ENCODE measurements around the gene KRT78.
"Not testable (repeated sequence)": the region's sequence is repeated elsewhere in the genome, so short reads cannot be mapped to it uniquely, and the experiment has no call there.

The KRT78 gene

DNA sequence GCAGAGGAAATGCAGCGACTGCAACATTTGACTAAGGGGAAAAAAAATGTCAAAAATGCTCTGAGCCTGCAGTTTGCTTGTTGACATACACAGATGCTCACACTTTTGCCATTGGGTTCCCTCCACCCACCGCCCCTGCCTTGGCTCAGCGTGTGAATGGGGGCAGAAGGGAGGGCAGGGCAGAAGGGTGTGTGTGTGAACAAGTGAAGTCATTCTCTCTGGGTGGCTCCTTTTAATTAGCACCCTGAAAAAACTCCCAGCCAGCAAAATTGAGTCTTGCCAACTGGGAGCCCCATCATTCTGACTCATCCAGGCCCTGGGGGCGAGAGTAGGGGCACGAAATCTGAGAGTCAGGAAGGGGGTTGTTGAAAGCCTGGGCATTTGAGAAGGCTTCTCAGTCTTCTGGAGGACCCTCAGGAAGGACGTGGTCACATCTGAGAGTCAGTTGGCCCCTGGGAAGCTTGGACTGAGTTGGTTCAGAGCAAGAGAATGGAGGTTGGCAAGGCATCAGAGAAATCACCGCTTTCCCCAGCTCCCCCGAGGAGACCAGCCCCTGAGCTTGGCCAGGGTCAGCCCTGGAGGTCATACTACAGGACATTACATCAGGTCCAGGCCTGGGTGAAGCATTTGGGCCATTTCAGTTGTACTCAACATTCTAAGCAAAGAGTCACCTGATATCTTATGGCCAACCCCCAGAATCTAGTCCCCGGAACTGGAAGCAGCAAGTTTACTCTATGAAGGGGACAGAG lies 22.7 kb upstream of the KRT78 start:
- no peak for DNase-seq

DNA sequence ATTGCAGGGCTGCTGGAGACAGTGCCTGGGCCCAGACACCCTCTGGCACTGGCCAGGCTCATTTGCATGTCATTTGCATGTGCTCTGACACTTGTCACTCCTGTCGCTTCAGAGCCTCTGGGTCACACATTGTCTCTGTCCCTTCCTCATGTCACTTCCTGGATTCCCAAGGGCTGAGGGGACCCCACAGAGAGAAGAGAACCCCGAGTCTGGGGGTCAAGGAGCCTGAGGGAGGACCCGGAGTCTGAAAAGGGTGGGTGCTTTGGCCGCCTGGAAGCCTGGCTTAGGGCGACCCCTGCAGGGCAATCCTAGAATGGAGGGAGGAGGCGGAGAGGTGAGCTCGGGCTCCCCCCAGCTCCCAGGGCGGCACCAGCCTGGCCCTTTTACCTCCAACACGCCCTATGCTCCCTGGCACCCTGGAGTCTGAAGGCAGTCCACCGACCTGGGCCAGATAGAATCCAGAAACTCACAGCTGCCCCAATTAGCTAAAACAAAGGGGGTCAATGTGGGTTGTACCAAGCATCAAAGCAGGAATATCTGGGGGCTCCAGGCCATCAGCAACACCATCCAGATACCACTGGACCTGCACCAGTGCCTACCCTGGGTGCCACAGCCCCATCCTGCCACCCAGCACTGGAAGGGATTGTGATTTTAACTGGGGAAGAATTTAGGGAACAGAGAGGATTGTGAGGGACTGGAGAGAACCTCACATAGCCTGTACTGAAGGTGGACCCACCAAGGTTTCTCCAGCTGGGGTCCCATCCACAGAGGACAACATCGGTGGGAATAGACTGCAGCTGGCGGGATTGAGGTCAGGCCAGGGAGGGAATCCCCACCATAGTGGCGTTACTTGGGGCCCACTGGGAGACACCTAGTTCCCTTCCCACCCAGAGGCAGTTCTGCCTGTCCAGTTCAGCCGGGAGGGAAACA lies 21.8 kb upstream of the KRT78 start:
- DNase-seq = peak; percentile 16 to 34

DNA sequence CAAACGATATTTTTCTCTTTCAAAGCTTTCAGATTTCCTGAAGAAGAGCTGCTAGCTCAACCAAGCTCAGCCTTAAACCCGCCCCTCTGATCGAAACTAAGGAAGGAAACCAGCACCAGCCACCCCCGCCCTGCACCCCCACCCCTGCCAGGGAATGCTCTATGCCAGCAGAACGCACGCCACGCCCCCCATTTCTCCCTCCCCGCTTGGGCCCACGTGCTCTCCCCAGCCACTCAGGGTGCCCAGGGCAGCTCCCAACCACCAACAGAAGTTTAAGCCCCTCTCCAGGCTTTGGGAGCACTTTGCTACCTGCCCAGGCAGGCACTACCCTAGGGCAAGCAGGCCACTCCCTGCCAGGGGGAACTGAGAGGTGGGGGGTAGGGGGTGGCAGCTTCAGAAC lies 18.8 kb upstream of the KRT78 start:
- DNase-seq = no peak

DNA sequence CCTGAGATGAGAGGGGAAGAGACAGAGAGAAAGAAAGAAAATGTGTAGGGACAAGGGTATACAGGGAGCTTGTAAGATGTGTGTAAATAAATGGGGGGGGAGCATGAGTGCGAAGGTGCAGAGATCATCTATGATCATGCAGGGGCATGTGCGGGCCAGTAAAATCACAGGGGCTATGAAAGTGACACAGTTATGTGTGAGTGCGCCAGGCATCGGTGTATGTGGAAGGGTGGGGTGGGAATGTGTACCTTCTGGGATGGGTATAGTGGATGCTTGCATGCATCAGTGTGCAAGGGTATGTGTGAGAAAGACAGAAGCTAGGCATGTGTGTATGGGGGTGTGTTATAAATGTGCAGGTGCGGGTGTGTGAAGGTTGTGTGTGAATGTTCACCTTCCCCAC lies 18.4 kb upstream of the KRT78 start:
- no peak for DNase-seq

DNA sequence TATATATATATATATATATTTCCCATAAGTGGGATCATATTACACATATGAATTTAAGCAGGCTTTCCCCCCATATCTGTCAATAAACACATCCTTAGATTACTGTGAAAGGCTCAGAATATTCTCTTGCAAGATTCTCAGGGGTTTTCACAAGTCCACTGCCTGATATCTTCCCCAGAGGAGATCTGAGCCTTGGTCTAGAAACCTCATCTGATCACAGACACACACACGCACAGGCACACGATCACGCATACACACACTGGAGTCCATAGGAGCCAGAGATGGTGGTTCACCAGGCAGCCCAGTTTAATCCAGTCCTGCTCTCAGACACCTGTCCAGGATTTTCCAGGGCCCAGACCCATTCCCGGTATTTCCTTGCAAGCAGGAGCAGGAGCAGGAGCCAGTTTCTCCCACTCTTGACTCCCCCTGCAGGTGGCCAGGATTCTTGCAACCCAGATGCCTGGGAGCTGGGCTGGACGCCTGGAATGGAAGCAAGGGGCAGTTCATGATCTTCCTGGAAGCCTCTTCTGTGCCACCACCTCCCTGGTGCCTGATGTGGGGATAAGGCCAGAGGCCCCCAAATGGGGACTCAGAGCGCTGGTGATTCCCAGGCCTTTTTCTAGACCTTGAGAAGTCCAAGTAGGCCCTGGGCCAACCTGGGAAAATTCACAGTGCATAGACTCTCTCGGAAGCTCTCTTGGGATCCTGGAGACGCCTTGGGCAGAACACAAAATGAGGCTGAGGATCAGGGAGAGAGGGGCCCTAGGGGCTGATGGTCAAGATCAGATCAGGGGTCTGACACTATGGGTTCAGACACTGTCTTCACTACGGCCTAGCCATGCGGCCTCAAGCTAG lies 16.5 kb upstream of the KRT78 start:
- DNase-seq = peak; percentile 30 to 40

DNA sequence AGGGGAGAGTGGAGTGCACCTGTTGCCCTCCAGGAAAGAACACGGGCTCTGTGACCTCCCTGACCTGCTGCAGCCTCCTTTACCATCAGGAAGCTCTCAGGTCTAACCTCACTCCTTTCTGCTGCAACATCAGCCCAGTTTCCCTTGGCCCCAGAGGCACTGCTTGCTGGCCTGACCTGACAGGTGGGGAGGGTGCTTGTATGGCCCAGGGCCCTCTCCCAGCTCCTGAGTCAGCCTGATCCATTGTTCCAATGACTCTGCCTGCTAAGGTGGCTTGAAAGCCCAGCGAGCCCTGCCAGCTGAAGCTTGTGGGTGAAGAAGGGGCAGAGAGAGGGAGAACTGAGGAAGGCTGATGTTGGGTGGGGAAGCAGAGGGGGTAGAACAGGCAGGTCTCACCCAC lies 13.2 kb upstream of the KRT78 start:
- DNase-seq = no peak

DNA sequence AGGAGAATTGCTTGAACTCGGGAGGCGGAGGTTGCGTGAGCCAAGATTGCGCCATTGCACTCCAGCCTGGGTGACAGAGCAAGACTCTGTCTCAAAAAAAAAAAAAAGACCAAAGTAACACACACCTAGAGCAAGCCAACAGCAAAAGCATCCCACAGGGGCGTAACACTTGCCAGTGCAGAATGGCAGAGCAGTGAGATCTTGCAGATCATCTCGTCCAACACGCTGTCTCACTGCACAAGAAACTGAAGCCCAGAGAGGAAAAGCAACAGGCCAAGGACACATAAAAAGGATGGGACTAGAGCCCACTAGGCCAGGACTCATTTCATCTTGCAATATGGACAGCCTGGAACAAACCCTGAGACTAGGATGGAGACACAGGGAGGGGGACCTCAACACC lies 12.7 kb upstream of the KRT78 start:
- no peak for DNase-seq

DNA sequence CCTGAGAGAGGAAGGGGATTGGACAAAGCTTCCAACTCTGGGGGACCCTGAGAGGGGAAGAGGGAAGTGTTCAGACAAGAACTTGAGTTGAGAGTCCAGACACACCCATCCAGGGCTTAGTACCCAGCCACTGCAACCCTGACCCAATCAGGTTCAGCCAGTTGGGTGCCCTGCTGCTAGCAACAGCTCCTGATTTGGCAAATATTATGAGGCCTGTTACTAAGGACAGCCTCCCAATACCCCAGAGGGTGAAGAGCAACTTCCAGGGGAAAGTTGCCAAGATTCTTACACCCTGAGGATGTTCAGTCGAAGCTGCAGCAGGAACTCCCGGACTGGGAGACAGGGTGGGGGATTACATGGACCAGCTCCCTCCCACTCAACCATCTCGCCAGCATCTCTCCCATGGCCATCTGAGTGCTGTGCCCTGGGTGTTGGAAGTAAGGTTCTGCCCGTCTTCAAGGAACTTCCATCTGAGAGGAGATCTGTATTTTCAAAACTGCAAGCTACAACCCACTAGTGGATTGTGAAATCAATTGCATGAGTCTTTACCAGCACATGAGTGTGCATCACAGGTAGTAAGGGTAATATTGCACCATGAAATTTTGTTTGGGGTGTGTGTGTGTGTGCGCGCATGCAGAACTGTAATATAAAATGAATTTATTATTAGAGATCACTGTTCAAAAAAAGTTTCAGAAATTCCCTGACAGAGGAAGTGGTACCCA lies 11.5 kb upstream of the KRT78 start:
- no peak for DNase-seq

DNA sequence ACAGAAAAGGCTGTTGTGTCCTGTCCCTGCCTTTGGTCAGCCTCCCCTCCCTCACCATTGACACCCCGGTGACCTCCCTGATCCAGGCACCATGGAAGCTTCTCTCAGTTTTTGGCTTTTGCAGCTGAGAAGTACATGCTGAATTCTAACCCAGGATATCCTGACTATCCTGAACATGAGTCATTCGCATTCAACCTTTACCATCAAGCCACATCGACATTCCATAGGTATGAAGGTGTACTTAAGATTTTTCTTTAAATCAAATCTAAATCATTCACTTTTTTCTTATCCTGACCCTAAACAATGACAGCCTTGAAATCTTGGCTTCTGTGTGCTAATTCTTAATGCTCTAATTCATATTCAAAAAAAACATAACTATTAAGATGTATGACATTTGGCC lies 8.7 kb upstream of the KRT78 start:
- DNase-seq = no peak

DNA sequence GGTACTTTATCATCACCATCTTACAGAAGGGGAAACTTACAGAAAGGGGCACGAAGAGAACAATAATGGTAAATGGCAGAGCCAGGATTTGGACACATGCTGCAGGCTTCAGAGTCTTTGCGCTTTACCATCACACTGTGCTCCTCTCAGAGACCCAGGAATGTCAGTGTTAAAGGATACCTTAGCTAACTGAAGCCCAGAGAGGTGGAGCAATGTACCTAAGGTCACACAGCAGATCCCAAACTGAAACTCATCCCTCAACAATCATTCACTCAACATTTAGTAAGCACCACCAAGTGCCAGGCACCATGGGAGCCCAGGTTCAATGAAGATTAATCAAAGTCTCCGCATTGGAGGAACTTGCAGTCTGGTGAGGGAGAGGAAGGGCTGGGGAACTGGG lies 8.0 kb upstream of the KRT78 start:
- no peak for DNase-seq

DNA sequence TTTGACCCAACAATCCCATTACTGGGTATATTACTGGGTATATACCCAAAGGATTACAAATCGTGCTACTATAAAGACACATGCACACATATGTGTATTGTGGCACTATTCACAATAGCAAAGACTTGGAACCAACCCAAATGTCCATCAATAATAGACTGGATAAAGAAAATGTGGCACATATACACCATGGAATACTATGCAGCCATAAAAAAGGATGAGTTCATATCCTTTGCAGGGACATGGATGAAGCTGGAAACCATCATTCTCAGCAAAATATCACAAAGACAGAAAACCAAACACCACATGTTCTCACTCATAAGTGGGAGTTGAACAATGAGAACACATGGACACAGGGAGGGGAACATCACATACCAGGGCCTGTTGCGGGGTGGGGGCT lies 7.3 kb upstream of the KRT78 start:
- DNase-seq = not testable (repeated sequence)

DNA sequence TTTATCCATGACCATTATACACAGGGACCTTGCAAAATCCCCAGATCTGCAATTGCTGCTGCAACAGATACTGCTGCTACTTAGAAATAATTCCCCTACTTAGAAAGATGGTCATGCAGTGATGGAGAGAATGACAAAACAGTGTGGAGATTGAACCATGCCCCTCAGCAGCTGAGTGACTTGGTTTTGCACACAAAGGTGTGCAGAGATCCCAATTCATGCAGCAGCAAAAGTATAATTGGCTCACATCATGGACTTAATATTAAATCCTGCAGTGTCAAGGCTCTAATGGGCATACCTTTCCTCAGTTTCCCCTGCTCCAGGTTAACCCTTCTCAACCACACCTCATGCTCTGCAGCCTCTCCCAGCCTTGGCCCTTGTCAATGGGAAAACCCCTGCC lies 3.0 kb upstream of the KRT78 start:
- no peak for DNase-seq

DNA sequence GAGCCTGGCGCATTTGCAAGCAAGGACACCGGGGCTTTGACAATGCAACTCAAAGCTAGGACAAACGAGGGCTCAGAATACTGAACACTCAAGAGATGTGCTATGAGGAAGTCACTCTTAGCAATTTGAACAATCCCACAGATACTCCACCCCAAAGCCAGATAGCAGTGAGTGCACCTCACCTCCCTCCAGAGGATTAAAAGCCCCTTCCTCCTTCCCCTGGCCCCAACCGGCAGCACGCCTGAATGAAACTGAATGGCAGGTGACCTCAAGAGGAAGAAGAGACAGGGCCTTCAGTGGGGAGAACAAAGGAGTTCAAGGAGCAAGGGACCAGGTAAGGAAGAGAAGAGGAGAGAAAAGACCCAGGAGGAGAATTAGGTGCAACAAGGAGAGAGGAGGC lies 1.9 kb upstream of the KRT78 start:
- DNase-seq = no peak

DNA sequence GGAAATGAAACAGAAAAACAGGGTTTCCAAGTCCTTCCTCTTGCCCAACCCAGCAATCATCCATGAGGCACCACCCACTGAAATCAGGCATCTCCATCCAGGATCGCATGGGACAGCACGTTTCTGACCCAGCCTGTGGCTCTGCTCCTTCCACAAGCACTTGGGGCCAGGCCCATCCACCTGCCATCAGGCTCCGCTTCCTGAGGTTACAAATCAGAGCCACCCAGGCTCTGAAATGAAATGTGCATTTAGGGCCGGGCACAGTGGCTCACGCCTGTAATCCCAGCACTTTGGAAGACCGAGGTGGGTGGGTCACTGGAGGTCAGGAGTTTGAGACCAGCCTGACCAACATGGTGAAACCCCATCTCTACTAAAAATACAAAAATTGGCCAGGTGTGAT lies 717 bp upstream of the KRT78 start:
- DNase-seq = no peak

DNA sequence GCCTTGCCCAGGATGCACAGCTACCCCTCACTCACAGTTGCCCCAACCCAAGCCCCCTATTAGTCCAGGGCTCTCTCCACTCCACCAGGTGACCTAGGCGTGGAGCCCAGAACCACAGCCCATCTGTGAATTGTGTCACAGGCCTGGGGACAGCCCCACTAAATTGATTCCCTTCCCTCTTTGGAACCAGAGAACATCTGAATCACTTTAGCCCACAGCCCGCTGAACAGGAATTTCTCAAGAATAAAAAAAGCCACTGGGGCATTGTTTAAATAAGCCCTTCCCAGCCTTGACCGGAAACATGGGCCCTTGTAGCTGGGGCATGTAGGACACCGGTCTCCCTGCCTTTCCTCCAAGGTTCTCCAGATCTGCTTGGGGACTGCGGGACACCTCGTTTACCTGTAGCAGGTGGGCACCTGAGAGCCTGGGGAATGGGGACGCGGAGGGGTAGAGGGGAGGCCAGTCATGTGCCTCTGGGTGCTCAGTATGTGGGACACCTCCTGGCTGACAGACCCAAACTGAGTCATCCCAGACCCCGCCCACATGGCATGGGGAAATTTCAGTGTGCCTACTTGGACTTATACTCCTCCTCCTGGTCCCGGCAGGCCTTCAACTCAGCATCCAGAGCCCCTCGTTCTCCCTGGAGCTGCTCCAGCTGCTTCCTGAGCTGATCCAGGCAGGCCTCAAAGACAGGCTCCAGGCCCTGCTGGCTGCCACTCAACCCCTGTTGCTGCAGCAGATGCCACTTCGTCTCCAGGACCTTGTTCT lies 1.3 kb downstream of the KRT78 start:
- DNase-seq = no peak

DNA sequence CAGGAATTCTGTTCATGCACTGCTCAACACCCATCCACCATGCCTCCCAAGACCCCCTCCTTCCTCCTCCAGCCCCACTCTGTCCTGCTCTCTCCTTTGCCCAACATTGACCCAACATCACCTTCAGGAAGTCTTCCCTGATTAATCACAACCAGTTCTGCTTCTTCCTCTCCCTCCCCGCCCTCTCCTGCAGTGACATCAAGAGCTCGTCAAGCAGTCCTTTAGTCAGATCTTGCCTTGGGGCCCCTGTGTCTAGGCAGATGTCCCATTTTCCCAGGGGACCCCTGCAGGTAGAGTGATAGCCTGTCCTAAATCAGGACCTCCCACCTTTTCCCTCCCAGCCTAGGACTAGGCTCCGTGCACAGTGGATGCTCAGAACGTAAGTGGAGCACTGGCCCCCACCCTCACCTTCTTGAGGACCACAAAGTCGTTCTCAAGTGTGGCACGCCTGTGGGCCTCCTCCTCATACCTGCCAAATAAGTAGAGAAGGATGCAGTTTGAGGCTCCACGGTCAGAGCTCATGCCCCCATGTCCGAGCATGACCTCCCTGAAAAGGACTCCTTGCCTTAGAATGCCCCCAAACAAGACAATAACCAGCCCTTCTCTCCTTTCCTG lies 2.3 kb downstream of the KRT78 start:
- DNase-seq = no peak

DNA sequence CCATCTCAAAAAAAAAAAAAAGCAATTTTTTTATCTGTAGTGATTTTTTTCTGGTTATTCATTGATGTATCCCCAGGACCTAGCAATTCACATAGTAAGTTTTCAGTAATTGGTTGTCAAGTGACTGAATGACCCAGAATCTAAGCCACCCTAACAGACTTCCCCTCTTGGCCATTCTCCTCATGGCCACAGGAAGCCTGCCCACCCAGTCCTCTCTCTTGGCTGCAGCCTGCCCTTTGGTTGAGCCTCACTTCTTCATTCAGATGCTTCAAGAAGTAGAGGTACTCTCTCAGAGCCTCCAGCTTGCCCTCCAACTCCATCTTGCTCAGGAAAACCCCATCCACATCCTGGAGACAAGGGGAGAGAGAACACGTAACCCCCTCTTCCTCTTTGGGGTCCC lies 2.8 kb downstream of the KRT78 start:
- no peak for DNase-seq

DNA sequence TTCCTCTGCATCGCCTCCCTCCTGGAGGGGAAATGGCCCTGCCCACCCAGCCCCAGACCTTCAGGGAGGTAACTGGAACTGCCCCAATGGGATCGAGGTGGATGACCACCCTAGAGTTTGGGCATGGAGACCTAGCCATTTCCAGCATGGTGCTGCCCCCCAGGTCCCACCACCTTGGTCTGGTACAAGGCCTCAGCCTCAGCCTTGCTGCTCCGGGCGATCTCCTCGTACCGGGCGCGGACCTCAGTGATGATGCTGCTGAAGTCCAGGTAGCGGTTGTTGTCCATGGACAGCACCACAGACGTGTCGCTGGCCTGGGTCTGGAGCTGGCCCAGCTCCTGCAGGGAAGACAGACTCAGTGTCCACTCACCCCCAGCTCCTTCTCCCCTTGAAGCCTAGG lies 4.4 kb downstream of the KRT78 start:
- DNase-seq = no peak

DNA sequence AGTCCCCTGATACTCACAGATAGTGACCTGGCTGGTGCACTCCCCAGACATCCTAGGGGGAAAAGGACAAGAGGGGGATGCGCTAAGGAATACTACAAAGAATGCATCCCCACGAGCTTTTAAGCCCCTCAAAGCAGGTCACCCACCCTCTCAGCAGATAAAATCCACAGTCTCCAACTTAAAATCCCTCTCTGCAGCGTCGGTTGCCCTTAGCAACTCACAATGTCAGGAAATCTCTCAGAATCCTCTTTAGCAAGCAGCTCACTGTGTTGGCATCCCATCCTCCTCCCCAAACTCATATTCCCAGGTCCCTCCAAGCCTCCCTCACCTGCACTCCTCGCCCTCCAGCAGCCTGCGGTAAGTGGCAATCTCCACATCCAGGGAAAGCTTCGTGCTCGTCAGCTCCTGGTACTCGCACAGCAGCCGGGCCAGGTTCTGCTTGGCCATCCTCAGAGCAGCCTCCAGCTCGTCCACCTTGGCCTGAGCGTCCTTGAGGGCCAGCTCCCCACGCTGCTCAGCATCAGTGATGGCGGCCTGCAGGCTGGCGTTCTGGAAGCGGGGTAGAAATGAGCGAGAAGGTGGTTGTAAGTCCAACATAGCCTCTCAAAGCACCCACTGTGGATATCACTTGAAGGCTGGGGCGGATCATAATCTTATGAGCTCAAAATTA lies 9.2 kb downstream of the KRT78 start:
- no peak for DNase-seq

DNA sequence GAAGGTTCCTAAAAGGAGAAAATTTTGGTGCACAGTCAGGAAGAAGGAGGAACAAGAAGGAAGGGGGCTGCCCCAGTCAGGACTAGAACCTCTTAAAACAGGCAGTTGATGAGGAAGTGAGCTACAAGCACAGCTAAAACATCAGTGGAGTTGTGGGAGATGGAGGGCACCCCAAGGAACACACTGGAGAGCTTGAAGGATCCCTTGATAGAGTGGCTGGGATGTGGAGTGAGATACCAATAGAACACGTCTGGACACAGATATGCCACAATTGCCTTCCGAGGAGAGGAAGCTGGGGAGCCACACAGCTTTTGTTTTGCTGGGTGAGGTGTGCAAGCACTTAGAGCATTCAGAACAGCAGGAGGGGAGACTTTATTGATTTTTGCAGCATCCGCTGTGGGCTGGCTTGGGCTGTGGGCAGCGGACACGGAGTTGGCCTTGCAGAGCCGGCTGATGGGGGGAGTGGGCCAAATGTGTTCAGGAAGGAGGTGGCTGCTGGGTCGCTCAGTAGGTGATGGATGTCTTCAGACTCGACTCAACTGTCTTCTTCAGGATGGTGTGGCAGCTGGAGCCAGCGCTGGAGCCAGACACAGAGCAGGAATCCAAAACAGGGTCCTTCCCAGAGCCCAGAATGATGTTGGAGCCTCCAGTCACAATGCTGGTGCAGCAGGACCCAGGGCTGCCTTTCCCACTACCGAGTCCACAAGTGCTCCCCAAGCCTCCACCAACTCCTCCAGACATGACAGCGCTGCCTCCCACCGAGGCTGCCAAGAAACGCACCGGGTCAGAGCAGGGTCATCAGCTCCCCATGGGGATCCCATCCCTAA lies 10.0 kb downstream of the KRT78 start:
- no peak for DNase-seq
